NCI-H187 (cell line): ENCODE measurements around the gene NOPCHAP1.
A peak's percentile ranks its signal among the peaks of the same experiment; 100 is the strongest.
"Not testable (repeated sequence)": the region's sequence is repeated elsewhere in the genome, so short reads cannot be mapped to it uniquely, and the experiment has no call there.

Source experiments
- DNase-seq, 2 experiments: peaks; one replicate each; lab custom pipeline; 2025; lab: John Stamatoyannopoulos, UW

Gene NOPCHAP1, protein sequence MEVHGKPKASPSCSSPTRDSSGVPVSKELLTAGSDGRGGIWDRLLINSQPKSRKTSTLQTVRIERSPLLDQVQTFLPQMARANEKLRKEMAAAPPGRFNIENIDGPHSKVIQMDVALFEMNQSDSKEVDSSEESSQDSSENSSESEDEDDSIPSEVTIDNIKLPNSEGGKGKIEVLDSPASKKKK

DNA sequence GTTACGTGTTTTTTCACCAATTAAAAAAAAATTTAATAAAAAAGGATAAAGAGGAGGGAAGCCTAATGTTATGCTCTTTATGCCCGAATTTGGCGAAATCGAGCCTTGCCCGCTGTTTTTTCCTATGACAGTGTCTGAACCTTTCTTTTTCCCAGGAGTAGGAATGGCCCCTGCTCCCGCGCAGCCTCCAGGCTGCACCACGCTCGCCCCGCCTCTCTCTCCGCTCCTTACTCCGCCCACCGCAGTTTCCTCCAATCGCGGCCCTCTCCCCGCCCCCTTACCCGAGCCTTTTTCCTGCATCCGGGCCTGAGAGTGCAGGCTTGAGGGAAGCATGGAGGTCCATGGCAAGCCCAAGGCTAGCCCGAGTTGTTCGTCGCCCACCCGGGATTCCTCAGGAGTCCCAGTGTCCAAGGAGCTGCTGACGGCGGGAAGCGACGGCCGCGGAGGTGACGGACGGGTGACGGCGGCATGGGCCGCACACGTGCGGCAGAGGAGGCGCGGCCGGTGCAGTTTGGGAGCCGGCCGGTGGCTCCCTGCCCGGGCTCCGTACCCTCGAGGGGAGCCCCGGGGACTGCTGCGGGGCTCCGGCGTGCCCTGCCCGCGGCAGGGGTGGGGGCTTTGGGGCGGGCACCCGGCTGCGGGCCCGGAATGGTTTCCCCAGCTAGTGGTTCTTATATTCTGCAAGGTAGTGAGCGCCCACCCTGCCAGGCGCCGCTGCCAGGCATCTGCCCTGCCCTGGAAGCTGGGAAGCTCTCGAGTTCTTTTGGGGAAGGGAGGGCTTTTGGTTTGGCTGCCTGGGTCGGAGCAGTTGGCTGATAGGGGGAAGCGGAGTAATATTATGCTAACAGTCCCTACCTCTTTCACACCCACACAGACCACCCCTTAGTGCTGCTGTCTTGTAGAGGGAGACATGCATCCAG, at the start of gene NOPCHAP1:
NOPCHAP1 (plus strand) TSS at position 295 of the 920 bp plus-strand sequence; CDS start at position 332, 37 bp downstream.
- DNase-seq: peak; percentile 89 to 94

- DNase-seq: no peak
These were observed 47.7 kb upstream of the NOPCHAP1 start for GRCh38 chr12:104938371-104938770.

DNA sequence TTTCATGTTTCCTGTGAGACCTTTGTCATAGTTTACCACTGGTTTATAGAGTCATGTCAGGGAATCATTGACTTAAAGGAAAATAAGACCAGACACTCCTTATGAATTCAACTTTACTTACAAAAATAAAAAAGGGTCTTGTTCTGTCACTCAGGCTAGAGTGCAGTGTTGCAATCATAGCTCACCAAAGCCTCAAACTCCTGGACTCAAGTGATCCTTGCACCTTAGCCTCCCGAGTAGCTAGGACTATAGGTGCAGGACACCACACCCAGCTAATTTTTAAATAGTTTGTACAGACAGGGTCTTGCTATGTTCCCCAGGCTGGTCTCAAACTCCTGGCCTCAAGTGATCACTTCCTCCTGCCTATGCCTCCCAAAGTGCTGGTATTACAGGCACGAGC, 47.0 kb upstream of the NOPCHAP1 start:
- DNase-seq: no peak

GRCh38 chr12:104941454-104941853, 44.7 kb upstream of the NOPCHAP1 start:
- no peak for DNase-seq

DNA sequence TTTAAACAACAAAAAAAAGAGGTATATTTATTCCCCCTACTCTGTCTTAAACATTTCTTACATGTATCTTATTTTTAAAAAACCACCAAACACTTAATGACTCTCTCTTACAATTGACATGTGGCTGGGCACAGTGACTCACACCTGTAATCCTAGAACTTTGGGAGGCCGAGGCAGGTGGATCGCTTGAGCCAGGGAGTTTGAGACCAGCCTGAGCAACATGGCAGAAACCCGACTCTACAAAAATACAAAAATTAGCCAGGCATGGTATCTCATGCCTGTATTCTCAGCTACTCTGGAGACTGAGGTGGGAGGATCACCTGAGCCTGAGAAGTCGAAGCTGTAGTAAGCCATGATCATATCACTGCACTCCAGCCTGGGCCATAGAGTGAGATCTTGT, 44.0 kb upstream of the NOPCHAP1 start:
- no peak for DNase-seq

GRCh38 chr12:104943401-104943800, 42.7 kb upstream of the NOPCHAP1 start:
- DNase-seq: not testable (repeated sequence)

DNA sequence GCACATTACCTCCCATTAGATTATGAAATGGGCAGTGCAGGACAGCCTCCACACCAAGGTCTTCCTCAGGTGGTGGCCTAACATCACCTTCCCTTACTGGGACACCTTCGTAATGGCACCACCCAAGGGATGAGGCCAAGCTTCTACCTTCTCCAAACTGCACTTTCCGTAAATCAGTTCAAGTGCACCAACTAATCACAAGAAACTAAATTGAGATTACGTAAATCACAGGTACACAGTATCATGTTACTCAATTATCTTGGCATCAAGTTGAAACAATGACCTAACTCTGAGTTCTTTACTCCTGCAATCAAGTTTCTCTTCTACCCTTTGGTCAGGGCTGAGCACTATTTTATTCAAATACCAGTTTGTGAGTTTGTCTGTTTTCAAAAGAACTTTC, 41.9 kb upstream of the NOPCHAP1 start:
- DNase-seq: no peak

- not testable (repeated sequence) for DNase-seq
These were observed 37.4 kb upstream of the NOPCHAP1 start for GRCh38 chr12:104948716-104949115.

DNA sequence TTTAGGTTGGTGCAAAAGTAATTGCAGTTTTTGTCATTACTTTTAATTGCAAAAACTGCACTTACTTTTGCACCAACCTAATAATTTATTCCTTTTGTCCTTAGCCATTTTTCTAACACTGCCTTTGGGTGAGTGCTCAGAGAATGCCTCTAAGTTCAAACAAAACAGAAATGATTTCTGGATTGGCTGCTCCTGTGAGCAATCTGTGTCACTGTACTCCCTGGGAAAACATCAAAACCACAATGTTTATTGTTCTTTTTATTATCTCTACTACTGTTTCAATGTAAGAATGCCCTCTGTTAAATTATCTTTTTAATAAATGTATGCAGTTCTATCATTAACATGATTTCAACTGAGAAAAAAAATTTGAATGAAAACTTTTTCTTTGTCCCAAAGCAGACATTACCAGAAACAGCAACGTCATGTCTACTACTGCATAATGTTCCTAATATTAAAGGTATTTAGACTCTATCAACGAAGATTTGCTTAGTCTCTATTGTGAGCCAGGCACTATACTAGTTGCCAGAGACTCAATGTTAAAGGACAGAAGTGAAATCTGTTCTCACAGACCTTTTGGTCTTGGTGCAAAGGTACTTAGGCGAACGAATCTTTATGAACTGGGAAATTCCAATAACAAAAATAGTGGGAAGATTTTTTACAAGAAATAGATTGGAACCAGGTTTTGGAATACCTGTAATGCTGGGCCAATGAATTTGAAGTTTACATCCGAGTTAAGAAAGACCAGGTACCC, 34.2 kb upstream of the NOPCHAP1 start:
- no peak for DNase-seq

DNA sequence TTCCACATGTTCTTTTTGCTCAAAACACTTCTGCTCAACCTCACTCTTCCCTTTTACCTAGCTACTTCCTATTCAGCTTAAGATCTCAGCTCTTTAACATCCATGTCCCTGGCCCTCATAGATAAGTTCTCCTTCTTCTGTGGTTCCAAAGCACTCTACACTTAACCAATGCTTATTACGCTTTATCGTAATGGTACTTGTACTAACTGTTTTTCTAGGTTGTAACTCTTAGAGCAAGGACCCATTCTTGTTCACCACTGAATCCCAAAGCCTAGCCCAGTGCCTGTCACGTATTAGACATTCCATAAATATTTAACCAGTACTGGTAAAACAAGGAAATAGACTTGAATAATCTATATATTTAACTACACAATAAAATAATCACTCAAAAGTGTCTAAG, 33.3 kb upstream of the NOPCHAP1 start:
- no peak for DNase-seq

DNA sequence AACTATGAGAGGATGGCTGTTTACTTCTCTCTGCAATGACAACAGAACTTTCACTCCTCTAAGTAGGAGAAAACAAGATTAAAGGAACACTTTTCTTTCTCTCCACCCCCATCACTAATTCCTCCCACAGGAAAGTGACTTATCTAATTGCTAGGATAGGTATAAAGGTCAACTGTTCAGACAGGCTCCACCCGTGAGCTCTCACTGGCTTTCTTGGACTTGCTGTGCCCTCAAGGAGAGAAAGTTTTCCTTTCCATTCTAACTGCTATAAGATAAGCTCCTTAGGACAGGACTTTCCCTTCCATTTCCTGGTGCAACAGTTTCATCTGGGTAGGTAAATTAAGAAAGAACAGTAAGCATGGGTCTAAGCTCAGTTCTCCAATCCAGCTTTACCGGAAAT, 32.8 kb upstream of the NOPCHAP1 start:
- DNase-seq: no peak

DNA sequence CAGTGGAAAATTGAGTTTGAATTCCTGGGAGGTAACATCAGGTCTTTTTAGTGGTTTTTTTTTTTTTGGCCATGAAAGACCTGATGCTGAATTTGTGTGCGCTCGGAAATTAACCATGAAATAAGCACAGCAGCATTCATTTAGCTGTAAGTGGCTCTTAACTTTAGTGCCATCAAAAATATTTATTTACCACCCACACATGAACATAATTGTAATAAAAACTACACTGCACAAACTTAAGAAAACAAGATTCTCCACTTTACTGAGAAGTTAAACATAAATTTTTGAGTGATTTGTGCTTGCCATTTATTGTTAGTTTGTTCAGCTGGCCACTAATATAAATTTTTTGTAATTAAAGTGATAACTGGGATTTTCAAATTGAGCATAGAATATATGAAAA, 30.4 kb upstream of the NOPCHAP1 start:
- DNase-seq: no peak

DNA sequence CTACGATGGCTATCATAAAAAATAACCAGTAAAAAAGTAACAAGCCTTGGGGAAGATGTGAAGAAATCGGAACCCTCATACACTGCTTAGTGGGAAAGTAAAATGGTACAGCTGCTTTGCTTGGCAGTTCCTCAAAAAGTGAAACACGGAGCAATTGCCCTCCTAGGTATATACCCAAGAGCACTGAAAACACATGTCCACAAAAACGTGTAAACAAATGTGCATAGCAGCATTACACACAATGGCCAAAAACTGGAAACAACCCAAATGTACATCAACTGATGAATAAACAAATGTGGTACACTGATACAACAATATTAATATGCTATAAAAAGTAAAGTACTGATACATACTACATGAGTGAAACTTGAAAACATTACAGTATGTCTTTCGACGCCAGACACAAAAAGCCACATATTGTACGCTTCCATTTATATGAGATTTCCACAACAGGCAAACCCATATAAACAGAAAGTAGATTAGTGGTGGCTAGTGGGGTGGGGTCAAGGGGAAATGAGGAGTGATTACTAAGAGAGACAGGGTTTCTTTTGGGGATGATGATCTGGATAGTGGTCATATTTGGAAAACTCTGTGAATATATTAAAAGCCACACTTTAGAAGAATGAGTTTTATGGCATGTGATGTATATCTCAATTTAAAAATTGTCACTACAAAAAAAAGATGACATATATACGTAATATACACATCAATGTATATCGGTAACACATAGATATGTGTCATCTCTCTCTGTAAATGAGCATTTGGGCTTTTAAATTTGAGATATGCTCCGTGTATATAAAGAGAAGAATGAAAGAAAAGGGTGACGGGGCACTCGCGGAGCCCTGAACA, 29.0 kb upstream of the NOPCHAP1 start:
- no peak for DNase-seq

- peak in 1 of 2 experiments; percentile 27 for DNase-seq
These were observed 28.5 kb upstream of the NOPCHAP1 start for GRCh38 chr12:104957719-104958000.

DNA sequence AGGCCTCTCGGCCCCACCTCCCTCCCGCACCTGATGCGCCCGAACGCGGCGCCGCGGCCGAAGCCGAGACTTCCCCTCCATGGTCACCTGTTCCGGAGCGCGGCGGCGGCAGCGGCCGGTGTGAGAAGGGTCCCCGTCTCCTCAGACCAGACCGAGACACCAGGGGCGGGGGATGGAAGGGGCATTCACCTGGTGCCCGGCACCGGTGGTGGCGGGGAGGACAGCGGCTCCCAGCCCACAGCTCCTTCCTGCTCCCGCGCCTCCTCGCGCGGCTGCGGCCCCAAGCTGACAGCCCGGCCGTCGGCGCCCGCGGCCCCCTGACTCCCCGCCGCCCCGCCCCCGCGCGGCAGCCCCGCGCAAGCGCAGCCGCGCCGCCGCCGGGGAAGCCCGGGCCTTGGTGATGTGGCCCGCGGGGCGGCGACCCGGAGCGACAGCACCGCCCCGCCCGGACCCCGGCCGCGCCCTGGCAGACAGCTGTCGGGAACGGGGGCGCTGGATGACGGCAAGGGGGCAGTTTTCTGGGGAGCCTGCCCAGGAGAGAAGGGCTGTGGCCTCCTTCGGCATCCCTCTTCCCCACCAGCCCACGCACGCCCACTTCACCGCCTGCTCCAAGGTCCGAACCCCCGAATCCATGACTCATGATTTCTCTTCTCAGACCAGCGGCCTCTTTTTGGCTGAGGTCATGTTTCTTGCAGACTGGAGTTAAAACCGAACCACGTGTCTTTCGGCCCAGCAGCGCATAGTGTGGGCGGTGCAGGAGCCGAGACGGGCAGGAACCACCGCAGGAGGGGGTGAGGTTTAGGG, 27.9 kb upstream of the NOPCHAP1 start, which contains the start of gene SLC41A2:
SLC41A2 (minus strand) TSS at position 290 of the 804 bp plus-strand sequence. CDS start 29,763 bp downstream, outside the sequence.
- DNase-seq: peak; percentile 20 to 68

DNA sequence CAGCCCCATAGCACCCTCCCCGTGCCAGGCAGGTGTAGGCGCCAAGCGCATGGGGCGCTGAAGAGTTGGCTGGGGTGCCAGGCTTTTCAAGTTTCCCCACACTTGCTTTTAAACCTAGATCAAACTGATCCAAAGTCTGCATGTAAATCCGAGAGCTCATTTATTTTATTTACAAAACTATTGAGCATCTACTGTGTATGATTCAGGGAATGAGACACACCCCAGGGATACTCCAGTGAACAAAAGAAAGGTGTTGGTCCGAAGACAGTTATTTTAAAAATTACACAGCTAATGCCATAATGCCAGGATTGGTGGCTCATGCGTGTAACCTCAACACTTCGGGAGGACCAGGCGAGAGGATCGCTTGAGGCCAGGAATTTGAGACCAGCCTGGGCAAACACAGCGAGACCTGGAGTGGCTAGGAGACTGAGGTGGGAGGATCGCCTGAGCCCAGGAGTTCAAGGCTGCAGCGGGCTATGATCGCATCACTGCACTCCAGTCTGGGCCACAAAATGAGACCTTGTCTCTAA, 27.2 kb upstream of the NOPCHAP1 start:
- no peak for DNase-seq

DNA sequence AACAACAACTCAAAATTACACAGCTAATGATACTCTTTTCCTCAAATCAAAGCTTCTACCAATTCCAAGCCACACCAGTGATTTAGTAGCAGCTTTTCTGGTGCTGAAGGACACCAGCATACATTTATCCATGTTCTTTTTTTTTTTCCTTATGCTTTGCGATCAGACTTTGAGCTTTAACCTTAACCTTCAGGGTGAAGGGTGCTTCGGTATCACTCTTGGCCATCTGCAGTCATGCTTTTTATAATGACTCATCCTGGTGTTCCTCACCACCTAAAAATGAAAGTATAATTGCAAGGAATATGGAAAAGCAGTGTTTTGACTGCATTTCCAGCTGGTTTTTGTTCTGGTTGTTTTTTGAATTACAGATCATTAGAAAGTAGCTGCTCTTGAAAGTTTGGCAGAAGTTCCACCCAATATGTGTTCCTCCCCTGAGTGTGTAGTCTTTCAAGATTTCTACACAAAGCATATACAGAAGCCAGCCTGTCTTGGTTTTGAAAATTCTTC, 26.7 kb upstream of the NOPCHAP1 start:
- DNase-seq: no peak

GRCh38 chr12:104960464-104960863, 25.7 kb upstream of the NOPCHAP1 start:
- DNase-seq: no peak

- DNase-seq: no peak
These were observed 22.4 kb upstream of the NOPCHAP1 start for GRCh38 chr12:104963757-104964156.

GRCh38 chr12:104964167-104964855, 21.8 kb upstream of the NOPCHAP1 start:
- no peak for DNase-seq
